ENCODE measurements around the gene STK35. TPM values are rescaled to one million over a fixed set of nuclear protein-coding genes. Genes with fewer than 3 reads are reported as not detected.

STK35 gene
- total RNA-seq, 1 donor from 2014 or later: 16.3 TPM

DNA sequence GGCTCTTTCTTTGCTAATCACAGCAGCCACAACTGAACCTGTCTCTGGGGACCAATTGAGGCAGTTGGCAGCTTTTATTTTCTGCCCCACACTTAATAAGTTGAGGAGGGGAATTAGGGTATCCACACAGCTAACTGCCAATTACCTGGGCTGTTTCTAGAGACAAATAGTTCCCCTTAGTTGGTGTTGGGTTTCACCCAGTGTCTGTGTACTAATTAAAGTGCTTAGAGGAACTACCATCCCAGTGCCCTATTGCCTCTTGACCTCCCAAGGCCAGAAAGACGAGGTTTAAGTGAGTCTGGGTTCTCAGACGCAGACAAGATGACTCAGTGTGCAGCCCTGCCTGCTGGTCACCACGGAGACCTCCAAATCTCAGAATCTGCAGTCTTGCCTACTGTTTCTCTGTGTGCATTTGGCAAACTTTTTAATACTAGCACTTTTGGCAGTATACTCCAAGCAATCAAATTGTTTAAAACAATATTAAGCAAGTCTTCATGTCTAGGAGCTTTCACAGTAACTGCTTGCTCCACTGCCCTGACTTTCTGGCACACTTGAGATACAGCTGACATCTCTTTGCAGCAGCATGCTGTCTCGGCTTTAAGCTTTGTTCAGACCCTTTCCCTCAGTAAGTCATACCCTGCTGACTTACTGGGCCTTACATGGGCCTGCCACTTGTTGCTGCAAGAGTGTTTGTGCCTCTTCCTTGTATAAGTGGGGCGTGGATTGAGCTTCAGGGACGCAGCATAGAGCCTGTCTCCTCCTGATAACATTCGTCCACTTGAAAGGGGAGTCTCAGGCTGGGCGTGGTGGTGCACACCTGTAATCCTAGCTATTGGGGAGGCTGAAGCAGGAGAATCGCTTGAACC is 31.9 kb downstream of the STK35 start:
- H3K4me3 Mint-ChIP-seq (ENCODE audit: unreplicated experiment): no peak overlapping the region
- H3K27me3 Mint-ChIP-seq (ENCODE audit: unreplicated experiment): no peaks in the 10 kb centered on the region
- no peak for DNase-seq (ENCODE audit: extremely low spot score, unreplicated experiment)
- peak overlapping the region; percentile 6 for H3K27ac Mint-ChIP-seq (ENCODE audit: unreplicated experiment)
- peaks cover 2% of the 10 kb centered on the region for H3K36me3 Mint-ChIP-seq (ENCODE audit: unreplicated experiment)
- H3K9me3 Mint-ChIP-seq (ENCODE audit: unreplicated experiment): no peaks in the 10 kb centered on the region
- TF ChIP-seq, protein P1, sequence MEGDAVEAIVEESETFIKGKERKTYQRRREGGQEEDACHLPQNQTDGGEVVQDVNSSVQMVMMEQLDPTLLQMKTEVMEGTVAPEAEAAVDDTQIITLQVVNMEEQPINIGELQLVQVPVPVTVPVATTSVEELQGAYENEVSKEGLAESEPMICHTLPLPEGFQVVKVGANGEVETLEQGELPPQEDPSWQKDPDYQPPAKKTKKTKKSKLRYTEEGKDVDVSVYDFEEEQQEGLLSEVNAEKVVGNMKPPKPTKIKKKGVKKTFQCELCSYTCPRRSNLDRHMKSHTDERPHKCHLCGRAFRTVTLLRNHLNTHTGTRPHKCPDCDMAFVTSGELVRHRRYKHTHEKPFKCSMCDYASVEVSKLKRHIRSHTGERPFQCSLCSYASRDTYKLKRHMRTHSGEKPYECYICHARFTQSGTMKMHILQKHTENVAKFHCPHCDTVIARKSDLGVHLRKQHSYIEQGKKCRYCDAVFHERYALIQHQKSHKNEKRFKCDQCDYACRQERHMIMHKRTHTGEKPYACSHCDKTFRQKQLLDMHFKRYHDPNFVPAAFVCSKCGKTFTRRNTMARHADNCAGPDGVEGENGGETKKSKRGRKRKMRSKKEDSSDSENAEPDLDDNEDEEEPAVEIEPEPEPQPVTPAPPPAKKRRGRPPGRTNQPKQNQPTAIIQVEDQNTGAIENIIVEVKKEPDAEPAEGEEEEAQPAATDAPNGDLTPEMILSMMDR (IDR thresholded peaks at IDR 0.05): no peak
- peaks cover 35% of the 10 kb centered on the region for H3K4me1 Mint-ChIP-seq (ENCODE audit: unreplicated experiment)

DNA sequence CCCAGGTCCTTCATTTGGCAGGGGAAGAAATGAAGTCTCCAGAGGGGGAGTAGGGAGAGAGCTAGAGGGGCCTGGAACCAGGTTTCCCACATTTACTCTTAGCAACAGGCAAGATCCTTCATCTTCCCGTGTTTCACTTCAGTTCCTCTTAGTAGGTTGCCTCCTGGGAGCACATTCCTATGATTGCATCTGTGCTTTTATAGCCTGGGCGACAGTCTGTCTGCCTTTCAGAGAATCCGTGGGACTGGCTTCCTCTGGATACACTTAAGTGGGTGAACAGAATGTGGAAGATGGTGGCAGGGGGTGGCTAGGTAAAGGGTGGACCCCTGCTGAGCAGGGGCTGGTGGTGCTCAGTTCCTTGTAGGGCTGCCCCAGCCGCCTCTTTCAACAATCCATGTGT is 33.4 kb downstream of the STK35 start:
- TF ChIP-seq, protein P1 (IDR thresholded peaks at IDR 0.05): no peak
- Mint-ChIP-seq H3K4me1 (ENCODE audit: unreplicated experiment) (peaks cover 32% of the 10 kb centered on the region), H3K4me3 (ENCODE audit: unreplicated experiment) (no peak overlapping the region), H3K27me3 (ENCODE audit: unreplicated experiment) (no peaks in the 10 kb centered on the region), H3K27ac (ENCODE audit: unreplicated experiment) (no peak overlapping the region), H3K9me3 (ENCODE audit: unreplicated experiment) (no peaks in the 10 kb centered on the region), H3K36me3 (ENCODE audit: unreplicated experiment) (peaks cover 3% of the 10 kb centered on the region)
- no peak for DNase-seq (ENCODE audit: extremely low spot score, unreplicated experiment)

DNA sequence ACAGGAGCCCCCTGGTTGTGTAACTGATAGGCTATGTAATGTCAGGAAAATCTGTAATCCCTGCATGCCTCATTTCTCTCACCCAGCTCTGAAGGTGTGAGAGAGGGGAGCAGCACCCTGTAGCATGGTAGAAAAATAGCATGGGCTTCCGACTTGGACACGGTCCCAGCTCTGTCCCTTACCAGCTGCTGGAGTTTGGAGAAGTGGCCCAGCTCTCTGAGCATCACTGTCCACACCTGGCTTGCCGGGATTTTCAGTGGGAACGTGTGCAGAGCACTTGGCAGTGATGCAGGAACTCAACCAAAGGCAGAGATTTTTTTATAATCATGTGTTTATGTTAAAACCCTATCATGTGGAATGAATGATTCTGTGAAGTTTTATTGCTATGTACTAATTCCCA is 34.6 kb downstream of the STK35 start:
- peaks cover 3% of the 10 kb centered on the region for H3K36me3 Mint-ChIP-seq (ENCODE audit: unreplicated experiment)
- TF ChIP-seq, protein P1 (IDR thresholded peaks at IDR 0.05): no peak
- no peak overlapping the region for H3K4me3 Mint-ChIP-seq (ENCODE audit: unreplicated experiment)
- no peak for DNase-seq (ENCODE audit: extremely low spot score, unreplicated experiment)
- peaks cover 29% of the 10 kb centered on the region for H3K4me1 Mint-ChIP-seq (ENCODE audit: unreplicated experiment)
- no peaks in the 10 kb centered on the region for H3K27me3 Mint-ChIP-seq (ENCODE audit: unreplicated experiment)
- H3K27ac Mint-ChIP-seq (ENCODE audit: unreplicated experiment): no peak overlapping the region
- H3K9me3 Mint-ChIP-seq (ENCODE audit: unreplicated experiment): no peaks in the 10 kb centered on the region

DNA sequence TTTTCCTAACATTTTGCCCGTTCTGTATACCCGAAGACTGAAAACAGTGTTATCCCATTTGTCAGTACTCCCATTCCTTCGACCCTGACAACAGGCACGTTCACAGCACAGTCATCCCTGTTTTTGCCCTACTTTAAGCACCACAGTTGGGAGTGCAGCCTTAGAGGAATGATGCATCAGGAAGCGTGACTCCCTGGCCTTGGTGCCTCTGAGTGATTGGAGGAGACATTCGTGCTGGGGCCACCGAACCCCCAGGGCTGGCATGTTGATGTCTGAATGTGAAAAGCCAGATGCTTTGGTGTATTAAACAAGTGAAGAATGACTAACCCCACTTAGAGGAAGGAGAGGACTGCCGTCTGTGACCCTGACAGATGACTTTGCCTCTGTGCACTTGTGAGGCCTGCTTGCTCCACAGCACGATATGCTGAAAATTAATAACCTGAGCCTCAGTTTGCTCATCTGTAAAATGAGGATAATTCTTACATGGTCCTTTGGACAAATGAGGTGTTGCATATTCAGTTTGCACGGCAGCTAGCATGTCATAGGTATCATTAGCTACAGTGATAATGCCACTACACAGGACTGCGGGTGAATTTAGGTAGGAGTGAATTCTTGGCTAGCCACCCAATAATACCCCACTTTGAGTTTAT is 36.0 kb downstream of the STK35 start:
- Mint-ChIP-seq H3K9me3 (ENCODE audit: unreplicated experiment) (no peaks in the 10 kb centered on the region), H3K4me3 (ENCODE audit: unreplicated experiment) (no peak overlapping the region), H3K27ac (ENCODE audit: unreplicated experiment) (no peak overlapping the region), H3K36me3 (ENCODE audit: unreplicated experiment) (peaks cover 3% of the 10 kb centered on the region), H3K4me1 (ENCODE audit: unreplicated experiment) (peaks cover 23% of the 10 kb centered on the region), H3K27me3 (ENCODE audit: unreplicated experiment) (no peaks in the 10 kb centered on the region)
- DNase-seq (ENCODE audit: extremely low spot score, unreplicated experiment): no peak
- TF ChIP-seq, protein P1 (IDR thresholded peaks at IDR 0.05): no peak

DNA sequence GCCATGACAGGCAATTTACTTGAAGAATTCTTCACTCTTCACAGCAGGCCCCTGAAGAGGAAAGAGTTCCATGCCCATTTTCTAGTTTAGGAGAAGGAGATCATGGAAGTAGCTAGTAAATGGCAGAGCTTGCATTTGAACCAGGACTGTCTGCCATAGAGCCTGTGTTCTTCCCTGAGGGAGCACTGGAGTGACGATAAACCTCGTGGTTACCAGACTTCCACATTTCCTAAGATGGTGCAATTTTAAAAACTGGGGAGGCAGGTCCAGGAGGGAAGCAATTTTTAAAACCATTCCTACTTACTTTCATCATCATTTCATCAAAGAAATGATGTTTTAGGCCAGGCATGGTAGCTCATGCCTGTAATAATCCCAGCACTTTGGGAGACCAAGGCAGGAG is 36.8 kb downstream of the STK35 start:
- Mint-ChIP-seq H3K27ac (ENCODE audit: unreplicated experiment) (no peak overlapping the region), H3K4me3 (ENCODE audit: unreplicated experiment) (no peak overlapping the region), H3K4me1 (ENCODE audit: unreplicated experiment) (peaks cover 15% of the 10 kb centered on the region), H3K27me3 (ENCODE audit: unreplicated experiment) (no peaks in the 10 kb centered on the region), H3K36me3 (ENCODE audit: unreplicated experiment) (peaks cover 3% of the 10 kb centered on the region), H3K9me3 (ENCODE audit: unreplicated experiment) (no peaks in the 10 kb centered on the region)
- TF ChIP-seq, protein P1 (IDR thresholded peaks at IDR 0.05): no peak
- no peak for DNase-seq (ENCODE audit: extremely low spot score, unreplicated experiment)
